Transverse colon (tissue), 4 donors: Measurements from ENCODE around the gene CAMTA1. TPM values are rescaled to one million over a fixed set of nuclear protein-coding genes. Genes with fewer than 3 reads are reported as not detected.

Source experiments
- DNase-seq: peaks from one replicate; pipeline ENCODE4 v3.0.0-alpha.2; 2019
- H3K27ac ChIP-seq, 4 donors: fragments of 200-600 bp; sonication (generic); 2 replicates each; pipeline ENCODE4 v1.5.1; 2016 to 2018; ENCODE audit warnings: inconsistent platforms in 4 of 4
- H3K27me3 ChIP-seq: fragments of 200-600 bp; sonication (generic); 2 replicates; pipeline ENCODE4 v1.5.1; 2017; ENCODE audit warnings: inconsistent platforms
- H3K36me3 ChIP-seq, 4 donors: fragments of 200-600 bp; sonication (generic); 2 replicates each; pipeline ENCODE4 v1.5.1; 2017 to 2019; ENCODE audit warnings: inconsistent platforms in 4 of 4
- H3K4me1 ChIP-seq, 4 donors: fragments of 200-600 bp; sonication (generic); 2 replicates each; pipeline ENCODE4 v1.5.1; 2017 to 2020; ENCODE audit warnings: inconsistent platforms in 4 of 4
- H3K4me3 ChIP-seq, 4 donors: fragments of 200-600 bp; sonication (generic); 1 replicate in 1 of 4; 2 replicates in 3 of 4; pipeline versions ENCODE4 v1.5.1 to v1.6.1; 2017 to 2019; ENCODE audit warnings: inconsistent platforms in 4 of 4
- H3K9me3 ChIP-seq, 2 donors: fragments of 200-600 bp; sonication (generic); 2 replicates each; pipeline ENCODE4 v1.5.1; 2017 to 2019; ENCODE audit warnings: inconsistent platforms in 2 of 2
- CTCF ChIP-seq, 5 experiments: fragments of 200-600 bp in 3 of 5; fragments of 450-650 bp in 2 of 5; sonication (generic) in 3 of 5; IDR thresholded peaks; 1 replicate in 2 of 5; 2 replicates in 3 of 5; pipeline ENCODE4 v1.5.1; 2016 to 2017; ENCODE audit warnings: antibody characterized with exemption in 5 of 5, inconsistent platforms in 3 of 5, mild to moderate bottlenecking in 2 of 5, moderate library complexity in 1 of 5
- EP300 ChIP-seq: sonication (generic); formaldehyde crosslinking; IDR thresholded peaks from one replicate; pipeline ENCODE4 v1.6.1; 2017; ENCODE audit warnings: antibody characterized with exemption, low read depth
- POLR2A ChIP-seq: fragments of 450-650 bp; IDR thresholded peaks from one replicate; pipeline ENCODE4 v1.6.1; 2016; ENCODE audit warnings: antibody characterized with exemption, mild to moderate bottlenecking, moderate library complexity
- POLR2AphosphoS5 ChIP-seq, 3 donors: sonication (generic); formaldehyde crosslinking; IDR thresholded peaks; one replicate each; pipeline ENCODE4 v1.6.1; 2016; ENCODE audit warnings: antibody characterized with exemption in 3 of 3
- WGBS, 2 donors: methylation state at CpG; one replicate each; pipeline ENCODE4 v1.1.5; 2018; ENCODE audit warnings: low coverage in 1 of 2; 5-methylcytosine and 5-hydroxymethylcytosine counted together
- in situ Hi-C, 4 donors: fragments of 200-750 bp; cut with MboI; loops; one replicate each; pipeline versions ENCODE4 v1.15.0 to v1.15.1; 2017; ENCODE audit warnings: low sequenced_read_pairs in 3 of 4, low pct_ligation_motif_present in 1 of 4, low pct_unique_long_range_greater_than_20kb in 1 of 4
- intact Hi-C: fragments of 100-400 bp; cut with DNase I; formaldehyde crosslinking; loops from one replicate; pipeline ENCODE4 v1.15.1; 2023; ENCODE audit warnings: low total_unique reads
- total RNA-seq, 4 donors: library from RNA; depleted of rRNA; stranded (reverse); fragments of >200 nt; gene quantifications; one replicate each; pipeline ENCODE4 v1.1.0, GENCODE V29; 2016

The CAMTA1 gene
- total RNA-seq, 4 donors from 2014 or later: 93.8 to 268 (median 130) TPM

GRCh38 chr1:7050751-7051665, 265.8 kb downstream of the CAMTA1 start:
- H3K4me1 ChIP-seq: no peaks in the 10 kb centered on the region
- in situ Hi-C loops: loop anchor here in 3 of 4 donors (25.0 kb wide), 2 partner anchors 314 to 586 kb away; no protein-coding TSS in a partner anchor

GRCh38 chr1:7052701-7053100, 267.4 kb downstream of the CAMTA1 start:
- WGBS, 2 donors: 73 to 94% methylated on average over 6 to 13 of the region's 13 CpGs
- Histone ChIP-seq H3K27ac (no peak overlapping the region), H3K4me1 (no peaks in the 10 kb centered on the region), H3K4me3 (no peak overlapping the region), H3K27me3 (no peaks in the 10 kb centered on the region), H3K36me3 (no peaks in the 10 kb centered on the region), H3K9me3 (no peaks in the 10 kb centered on the region)
- DNase-seq: no peak
- intact Hi-C loops: no loop called here
- TF ChIP-seq CTCF (IDR thresholded peaks at IDR 0.05): no peak
- in situ Hi-C loops: loop anchor here in 3 of 4 donors (25.0 kb wide), 2 partner anchors 315 to 585 kb away; no protein-coding TSS in a partner anchor

More at GRCh38 chr1:7050751-7051665, 265.8 kb downstream of the CAMTA1 start:
- H3K36me3 ChIP-seq: no peaks in the 10 kb centered on the region
- no peaks in the 10 kb centered on the region for H3K9me3 ChIP-seq
- H3K4me3 ChIP-seq: no peak overlapping the region
- no peaks in the 10 kb centered on the region for H3K27me3 ChIP-seq
- no peak for TF ChIP-seq EP300
- WGBS, 2 donors: 74% methylated on average over 32 of the region's 32 CpGs; no CpG with 5 or more reads in 1 of the 2 donors
- no peak overlapping the region for H3K27ac ChIP-seq
- DNase-seq: no peak
- intact Hi-C loops: no loop called here

- Histone ChIP-seq H3K36me3 (no peaks in the 10 kb centered on the region), H3K4me3 (no peak overlapping the region), H3K9me3 (no peaks in the 10 kb centered on the region), H3K4me1 (no peaks in the 10 kb centered on the region), H3K27ac (no peak overlapping the region), H3K27me3 (no peaks in the 10 kb centered on the region)
- in situ Hi-C loops (loop anchor here in 3 of 4 donors (25.0 kb wide), 2 partner anchors 323 to 577 kb away; no protein-coding TSS in a partner anchor), intact Hi-C loops (no loop called here)
- TF ChIP-seq POLR2A: no peak
- no peak for TF ChIP-seq CTCF (IDR thresholded peaks at IDR 0.05)
- TF ChIP-seq EP300: no peak
- TF ChIP-seq POLR2AphosphoS5 (IDR thresholded peaks at IDR 0.05): no peak
- 67 to 75% methylated on average over 11 to 12 of the region's 12 CpGs for WGBS, 2 donors
- DNase-seq: no peak
These were observed 275.5 kb downstream of the CAMTA1 start for GRCh38 chr1:7060745-7061144.

GRCh38 chr1:7062346-7063061, 277.2 kb downstream of the CAMTA1 start:
- Histone ChIP-seq H3K27ac (no peak overlapping the region), H3K36me3 (no peaks in the 10 kb centered on the region), H3K4me1 (no peaks in the 10 kb centered on the region), H3K27me3 (no peaks in the 10 kb centered on the region), H3K4me3 (no peak overlapping the region), H3K9me3 (no peaks in the 10 kb centered on the region)
- 90% methylated on average over 17 to 32 of the region's 32 CpGs for WGBS, 2 donors
- DNase-seq: no peak
- in situ Hi-C loops: loop anchor here in 3 of 4 donors (25.0 kb wide), 2 partner anchors 325 to 575 kb away; no protein-coding TSS in a partner anchor
- TF ChIP-seq CTCF (IDR thresholded peaks at IDR 0.05): no peak
- TF ChIP-seq POLR2A: no peak
- TF ChIP-seq POLR2AphosphoS5 (IDR thresholded peaks at IDR 0.05): no peak
- TF ChIP-seq EP300: no peak
- intact Hi-C loops: no loop called here
